GM12892 (cell line): Measurements from ENCODE around the gene NFYA.
A peak's percentile ranks its signal among the peaks of the same experiment; 100 is the strongest.

Source experiments
- DNase-seq: peaks from one replicate; pipeline ENCODE4 v3.0.0; 2011; ENCODE audit not compliant: insufficient read length
- FAIRE-seq: peaks from 2 replicates; lab custom pipeline; 2011; peaks lifted over from hg19 to GRCh38; lab: Jason Lieb, UNC
- POLR2A ChIP-seq: IDR thresholded peaks from 2 replicates; pipeline ENCODE4 v1.6.1; 2011; ENCODE audit warnings: low read depth, low read length, control low read depth
- POLR2AphosphoS5 ChIP-seq: IDR thresholded peaks from 2 replicates; pipeline ENCODE4 v1.6.1; 2011; ENCODE audit warnings: low read depth, low read length, control low read depth
- TAF1 ChIP-seq: IDR thresholded peaks from 2 replicates; pipeline ENCODE4 v1.6.1; 2011; ENCODE audit warnings: low read depth, mild to moderate bottlenecking, control low read depth, low read length, borderline replicate concordance

NFYA gene

GRCh38 chr6:41061196-41061726, 11.5 kb upstream of the NFYA start:
- DNase-seq (no peak), FAIRE-seq (no peak)
- no peak for TF ChIP-seq POLR2AphosphoS5
- TF ChIP-seq TAF1, result no peak
- TF ChIP-seq POLR2A, result no peak

- FAIRE-seq (no peak), DNase-seq (no peak)
- TF ChIP-seq TAF1 (no peak), POLR2A (no peak), POLR2AphosphoS5 (no peak)
These were observed 10.7 kb upstream of the NFYA start for GRCh38 chr6:41062056-41062455.

- DNase-seq (no peak), FAIRE-seq (no peak)
- TF ChIP-seq TAF1, result no peak
- no peak for TF ChIP-seq POLR2A
- TF ChIP-seq POLR2AphosphoS5, result no peak
These were observed 8.9 kb upstream of the NFYA start for GRCh38 chr6:41063884-41064285.

GRCh38 chr6:41064841-41065240, 7.9 kb upstream of the NFYA start:
- TF ChIP-seq POLR2A (no peak), TAF1 (no peak), POLR2AphosphoS5 (no peak)
- FAIRE-seq (no peak), DNase-seq (no peak)

GRCh38 chr6:41065550-41066026, 7.2 kb upstream of the NFYA start:
- FAIRE-seq (no peak), DNase-seq (no peak)
- TF ChIP-seq POLR2AphosphoS5 (no peak), POLR2A (no peak), TAF1 (no peak)

GRCh38 chr6:41066867-41067304, 5.9 kb upstream of the NFYA start:
- FAIRE-seq, result peak; percentile 67
- TF ChIP-seq POLR2A (no peak), POLR2AphosphoS5 (no peak), TAF1 (no peak)
- DNase-seq, result no peak

- FAIRE-seq (no peak), DNase-seq (no peak)
- TF ChIP-seq TAF1 (peak; percentile 52; the same call in 1 of the 2 replicates), POLR2A (peak; percentile 74; the same call in 1 of the 2 replicates), POLR2AphosphoS5 (no peak; the same call in 1 of the 2 replicates)
These were observed 1.3 kb upstream of the NFYA start for GRCh38 chr6:41071501-41071922.

GRCh38 chr6:41071923-41072835, 595 bp upstream of the NFYA start, which contains the start of gene OARD1:
TSS of gene OARD1 (minus strand) at chr6:41072356. CDS start at chr6:41071634, 722 bp downstream.
- DNase-seq (peak; percentile 71), FAIRE-seq (no peak)
- peak; percentile 74; the same call in 1 of the 2 replicates for TF ChIP-seq POLR2AphosphoS5
- peak; percentile 54 for TF ChIP-seq POLR2A
- TF ChIP-seq TAF1, result peak; percentile 56; the same call in 1 of the 2 replicates

GRCh38 chr6:41073203-41073967, 611 bp downstream of the NFYA start:
- peak; percentile 65; the same call in 1 of the 2 replicates for TF ChIP-seq TAF1
- peak; percentile 78 for TF ChIP-seq POLR2AphosphoS5
- TF ChIP-seq POLR2A, result peak; percentile 74
- DNase-seq, result peak; percentile 48
- FAIRE-seq, result no peak

GRCh38 chr6:41073968-41074691, 1.4 kb downstream of the NFYA start:
- FAIRE-seq (peak; percentile 56), DNase-seq (no peak)
- no peak for TF ChIP-seq POLR2A
- TF ChIP-seq TAF1, result no peak
- no peak for TF ChIP-seq POLR2AphosphoS5
